ENCODE data around the gene ZNF407.

ZNF407 gene

DNA sequence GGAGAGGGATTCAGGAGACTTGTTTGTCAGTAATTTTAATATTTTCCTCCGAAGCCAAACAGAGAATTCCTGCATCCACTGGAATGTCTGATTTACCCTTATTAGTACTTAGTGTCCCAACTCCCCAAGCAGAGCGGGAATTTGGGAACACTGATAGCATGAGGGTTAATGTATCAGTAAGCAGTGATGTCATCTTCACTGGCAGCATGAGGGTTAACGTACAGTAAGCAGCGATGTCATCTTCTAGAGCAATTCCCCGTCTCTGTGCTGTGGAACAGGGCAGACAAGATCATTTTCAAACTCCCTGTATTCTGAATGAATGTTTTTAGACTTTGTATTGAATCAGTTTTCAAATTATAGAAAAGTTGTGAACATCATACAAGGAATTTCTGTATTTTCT, 228.9 kb downstream of the ZNF407 start:
- Histone ChIP-seq H3K36me3 (ENCODE audit: control insufficient read depth in 2 of 2, insufficient read depth in 1 of 2, low read length in 2 of 2) (no peaks in the 10 kb centered on the region), H3K9me3 (ENCODE audit: control insufficient read depth, insufficient read depth, low read depth, low read length) (no peaks in the 10 kb centered on the region), H3K27ac (ENCODE audit: extremely low read depth, low read depth, low read length) (no peak overlapping the region), H3K4me1 (ENCODE audit: control insufficient read depth, insufficient read depth, low read length) (no peaks in the 10 kb centered on the region), H3K4me3 (ENCODE audit: low read depth, low read length) (no peak overlapping the region)
- CTCF ChIA-PET, result no interaction called here
- POLR2A ChIA-PET, result no interaction called here
- peak; percentile 89 for TF ChIP-seq ZNF629 (tag by site-specific recombination; IDR thresholded peaks at IDR 0.05)
- TF ChIP-seq KLF7 (tag by site-specific recombination; IDR thresholded peaks at IDR 0.05; ENCODE audit: borderline replicate concordance), result no peak
- TF ChIP-seq, protein P1, sequence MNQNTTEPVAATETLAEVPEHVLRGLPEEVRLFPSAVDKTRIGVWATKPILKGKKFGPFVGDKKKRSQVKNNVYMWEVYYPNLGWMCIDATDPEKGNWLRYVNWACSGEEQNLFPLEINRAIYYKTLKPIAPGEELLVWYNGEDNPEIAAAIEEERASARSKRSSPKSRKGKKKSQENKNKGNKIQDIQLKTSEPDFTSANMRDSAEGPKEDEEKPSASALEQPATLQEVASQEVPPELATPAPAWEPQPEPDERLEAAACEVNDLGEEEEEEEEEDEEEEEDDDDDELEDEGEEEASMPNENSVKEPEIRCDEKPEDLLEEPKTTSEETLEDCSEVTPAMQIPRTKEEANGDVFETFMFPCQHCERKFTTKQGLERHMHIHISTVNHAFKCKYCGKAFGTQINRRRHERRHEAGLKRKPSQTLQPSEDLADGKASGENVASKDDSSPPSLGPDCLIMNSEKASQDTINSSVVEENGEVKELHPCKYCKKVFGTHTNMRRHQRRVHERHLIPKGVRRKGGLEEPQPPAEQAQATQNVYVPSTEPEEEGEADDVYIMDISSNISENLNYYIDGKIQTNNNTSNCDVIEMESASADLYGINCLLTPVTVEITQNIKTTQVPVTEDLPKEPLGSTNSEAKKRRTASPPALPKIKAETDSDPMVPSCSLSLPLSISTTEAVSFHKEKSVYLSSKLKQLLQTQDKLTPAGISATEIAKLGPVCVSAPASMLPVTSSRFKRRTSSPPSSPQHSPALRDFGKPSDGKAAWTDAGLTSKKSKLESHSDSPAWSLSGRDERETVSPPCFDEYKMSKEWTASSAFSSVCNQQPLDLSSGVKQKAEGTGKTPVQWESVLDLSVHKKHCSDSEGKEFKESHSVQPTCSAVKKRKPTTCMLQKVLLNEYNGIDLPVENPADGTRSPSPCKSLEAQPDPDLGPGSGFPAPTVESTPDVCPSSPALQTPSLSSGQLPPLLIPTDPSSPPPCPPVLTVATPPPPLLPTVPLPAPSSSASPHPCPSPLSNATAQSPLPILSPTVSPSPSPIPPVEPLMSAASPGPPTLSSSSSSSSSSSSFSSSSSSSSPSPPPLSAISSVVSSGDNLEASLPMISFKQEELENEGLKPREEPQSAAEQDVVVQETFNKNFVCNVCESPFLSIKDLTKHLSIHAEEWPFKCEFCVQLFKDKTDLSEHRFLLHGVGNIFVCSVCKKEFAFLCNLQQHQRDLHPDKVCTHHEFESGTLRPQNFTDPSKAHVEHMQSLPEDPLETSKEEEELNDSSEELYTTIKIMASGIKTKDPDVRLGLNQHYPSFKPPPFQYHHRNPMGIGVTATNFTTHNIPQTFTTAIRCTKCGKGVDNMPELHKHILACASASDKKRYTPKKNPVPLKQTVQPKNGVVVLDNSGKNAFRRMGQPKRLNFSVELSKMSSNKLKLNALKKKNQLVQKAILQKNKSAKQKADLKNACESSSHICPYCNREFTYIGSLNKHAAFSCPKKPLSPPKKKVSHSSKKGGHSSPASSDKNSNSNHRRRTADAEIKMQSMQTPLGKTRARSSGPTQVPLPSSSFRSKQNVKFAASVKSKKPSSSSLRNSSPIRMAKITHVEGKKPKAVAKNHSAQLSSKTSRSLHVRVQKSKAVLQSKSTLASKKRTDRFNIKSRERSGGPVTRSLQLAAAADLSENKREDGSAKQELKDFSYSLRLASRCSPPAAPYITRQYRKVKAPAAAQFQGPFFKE (tag by site-specific recombination; IDR thresholded peaks at IDR 0.05; ENCODE audit: borderline replicate concordance), result no peak
- no peak for TF ChIP-seq ZNF132 (tag by site-specific recombination; IDR thresholded peaks at IDR 0.05; ENCODE audit: borderline replicate concordance)
- no peak for TF ChIP-seq ZNF248 (tag by site-specific recombination; IDR thresholded peaks at IDR 0.05)
- no peak for TF ChIP-seq ZNF544 (tag by site-specific recombination; IDR thresholded peaks at IDR 0.05)
- TF ChIP-seq SETDB1 (IDR thresholded peaks at IDR 0.05; ENCODE audit: insufficient read length, low read length), result no peak
- TF ChIP-seq, protein P2, sequence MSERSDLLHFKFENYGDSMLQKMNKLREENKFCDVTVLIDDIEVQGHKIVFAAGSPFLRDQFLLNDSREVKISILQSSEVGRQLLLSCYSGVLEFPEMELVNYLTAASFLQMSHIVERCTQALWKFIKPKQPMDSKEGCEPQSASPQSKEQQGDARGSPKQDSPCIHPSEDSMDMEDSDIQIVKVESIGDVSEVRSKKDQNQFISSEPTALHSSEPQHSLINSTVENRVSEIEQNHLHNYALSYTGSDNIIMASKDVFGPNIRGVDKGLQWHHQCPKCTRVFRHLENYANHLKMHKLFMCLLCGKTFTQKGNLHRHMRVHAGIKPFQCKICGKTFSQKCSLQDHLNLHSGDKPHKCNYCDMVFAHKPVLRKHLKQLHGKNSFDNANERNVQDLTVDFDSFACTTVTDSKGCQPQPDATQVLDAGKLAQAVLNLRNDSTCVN (tag by site-specific recombination; optimal IDR thresholded peaks at IDR 0.05), result no peak
- TF ChIP-seq ZNF791 (tag by site-specific recombination; IDR thresholded peaks at IDR 0.05), result no peak
- no peak for TF ChIP-seq ZNF473 (tag by site-specific recombination; IDR thresholded peaks at IDR 0.05)
- TF ChIP-seq, protein P3, sequence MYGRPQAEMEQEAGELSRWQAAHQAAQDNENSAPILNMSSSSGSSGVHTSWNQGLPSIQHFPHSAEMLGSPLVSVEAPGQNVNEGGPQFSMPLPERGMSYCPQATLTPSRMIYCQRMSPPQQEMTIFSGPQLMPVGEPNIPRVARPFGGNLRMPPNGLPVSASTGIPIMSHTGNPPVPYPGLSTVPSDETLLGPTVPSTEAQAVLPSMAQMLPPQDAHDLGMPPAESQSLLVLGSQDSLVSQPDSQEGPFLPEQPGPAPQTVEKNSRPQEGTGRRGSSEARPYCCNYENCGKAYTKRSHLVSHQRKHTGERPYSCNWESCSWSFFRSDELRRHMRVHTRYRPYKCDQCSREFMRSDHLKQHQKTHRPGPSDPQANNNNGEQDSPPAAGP (tag by site-specific recombination; IDR thresholded peaks at IDR 0.05), result no peak
- no peak for TF ChIP-seq ZNF239 (tag by site-specific recombination; IDR thresholded peaks at IDR 0.05)
- TF ChIP-seq, protein P4, sequence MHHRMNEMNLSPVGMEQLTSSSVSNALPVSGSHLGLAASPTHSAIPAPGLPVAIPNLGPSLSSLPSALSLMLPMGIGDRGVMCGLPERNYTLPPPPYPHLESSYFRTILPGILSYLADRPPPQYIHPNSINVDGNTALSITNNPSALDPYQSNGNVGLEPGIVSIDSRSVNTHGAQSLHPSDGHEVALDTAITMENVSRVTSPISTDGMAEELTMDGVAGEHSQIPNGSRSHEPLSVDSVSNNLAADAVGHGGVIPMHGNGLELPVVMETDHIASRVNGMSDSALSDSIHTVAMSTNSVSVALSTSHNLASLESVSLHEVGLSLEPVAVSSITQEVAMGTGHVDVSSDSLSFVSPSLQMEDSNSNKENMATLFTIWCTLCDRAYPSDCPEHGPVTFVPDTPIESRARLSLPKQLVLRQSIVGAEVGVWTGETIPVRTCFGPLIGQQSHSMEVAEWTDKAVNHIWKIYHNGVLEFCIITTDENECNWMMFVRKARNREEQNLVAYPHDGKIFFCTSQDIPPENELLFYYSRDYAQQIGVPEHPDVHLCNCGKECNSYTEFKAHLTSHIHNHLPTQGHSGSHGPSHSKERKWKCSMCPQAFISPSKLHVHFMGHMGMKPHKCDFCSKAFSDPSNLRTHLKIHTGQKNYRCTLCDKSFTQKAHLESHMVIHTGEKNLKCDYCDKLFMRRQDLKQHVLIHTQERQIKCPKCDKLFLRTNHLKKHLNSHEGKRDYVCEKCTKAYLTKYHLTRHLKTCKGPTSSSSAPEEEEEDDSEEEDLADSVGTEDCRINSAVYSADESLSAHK (tag by site-specific recombination; IDR thresholded peaks at IDR 0.05), result no peak
- TF ChIP-seq, protein P5, sequence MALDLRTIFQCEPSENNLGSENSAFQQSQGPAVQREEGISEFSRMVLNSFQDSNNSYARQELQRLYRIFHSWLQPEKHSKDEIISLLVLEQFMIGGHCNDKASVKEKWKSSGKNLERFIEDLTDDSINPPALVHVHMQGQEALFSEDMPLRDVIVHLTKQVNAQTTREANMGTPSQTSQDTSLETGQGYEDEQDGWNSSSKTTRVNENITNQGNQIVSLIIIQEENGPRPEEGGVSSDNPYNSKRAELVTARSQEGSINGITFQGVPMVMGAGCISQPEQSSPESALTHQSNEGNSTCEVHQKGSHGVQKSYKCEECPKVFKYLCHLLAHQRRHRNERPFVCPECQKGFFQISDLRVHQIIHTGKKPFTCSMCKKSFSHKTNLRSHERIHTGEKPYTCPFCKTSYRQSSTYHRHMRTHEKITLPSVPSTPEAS (tag by site-specific recombination; IDR thresholded peaks at IDR 0.05), result no peak
- TF ChIP-seq, protein P6, sequence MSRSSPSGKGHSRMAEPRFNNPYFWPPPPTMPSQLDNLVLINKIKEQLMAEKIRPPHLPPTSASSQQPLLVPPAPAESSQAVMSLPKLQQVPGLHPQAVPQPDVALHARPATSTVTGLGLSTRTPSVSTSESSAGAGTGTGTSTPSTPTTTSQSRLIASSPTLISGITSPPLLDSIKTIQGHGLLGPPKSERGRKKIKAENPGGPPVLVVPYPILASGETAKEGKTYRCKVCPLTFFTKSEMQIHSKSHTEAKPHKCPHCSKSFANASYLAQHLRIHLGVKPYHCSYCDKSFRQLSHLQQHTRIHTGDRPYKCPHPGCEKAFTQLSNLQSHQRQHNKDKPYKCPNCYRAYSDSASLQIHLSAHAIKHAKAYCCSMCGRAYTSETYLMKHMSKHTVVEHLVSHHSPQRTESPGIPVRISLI (tag by site-specific recombination; IDR thresholded peaks at IDR 0.05), result no peak
- TF ChIP-seq ZNF354C (tag by site-specific recombination; IDR thresholded peaks at IDR 0.05; ENCODE audit: borderline replicate concordance, low read depth), result no peak
- TF ChIP-seq ZNF335 (tag by site-specific recombination; conservative IDR thresholded peaks at IDR 0.05), result no peak
- TF ChIP-seq, protein P7, sequence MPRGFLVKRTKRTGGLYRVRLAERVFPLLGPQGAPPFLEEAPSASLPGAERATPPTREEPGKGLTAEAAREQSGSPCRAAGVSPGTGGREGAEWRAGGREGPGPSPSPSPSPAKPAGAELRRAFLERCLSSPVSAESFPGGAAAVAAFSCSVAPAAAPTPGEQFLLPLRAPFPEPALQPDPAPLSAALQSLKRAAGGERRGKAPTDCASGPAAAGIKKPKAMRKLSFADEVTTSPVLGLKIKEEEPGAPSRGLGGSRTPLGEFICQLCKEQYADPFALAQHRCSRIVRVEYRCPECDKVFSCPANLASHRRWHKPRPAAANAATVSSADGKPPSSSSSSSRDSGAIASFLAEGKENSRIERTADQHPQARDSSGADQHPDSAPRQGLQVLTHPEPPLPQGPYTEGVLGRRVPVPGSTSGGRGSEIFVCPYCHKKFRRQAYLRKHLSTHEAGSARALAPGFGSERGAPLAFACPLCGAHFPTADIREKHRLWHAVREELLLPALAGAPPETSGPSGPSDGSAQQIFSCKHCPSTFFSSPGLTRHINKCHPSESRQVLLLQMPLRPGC (tag by site-specific recombination; IDR thresholded peaks at IDR 0.05), result no peak
- no peak for TF ChIP-seq ZNF433 (tag by site-specific recombination; IDR thresholded peaks at IDR 0.05; ENCODE audit: low read depth)
- TF ChIP-seq ZNF19 (tag by site-specific recombination; IDR thresholded peaks at IDR 0.05; ENCODE audit: low read depth), result no peak
- no peak for TF ChIP-seq ZNF404 (tag by site-specific recombination; IDR thresholded peaks at IDR 0.05)
- no peak for TF ChIP-seq ZNF777 (tag by site-specific recombination; IDR thresholded peaks at IDR 0.05; ENCODE audit: borderline replicate concordance)
- no peak for TF ChIP-seq RBAK (tag by site-specific recombination; IDR thresholded peaks at IDR 0.05)
- TF ChIP-seq ZNF211 (tag by site-specific recombination; IDR thresholded peaks at IDR 0.05; ENCODE audit: low read depth), result no peak
- no peak for TF ChIP-seq KLF16 (tag by site-specific recombination; IDR thresholded peaks at IDR 0.05)

Data from HEK293 (cell line).